IMR-90 (cell line): Measurements from ENCODE around the gene KIAA1586. TPM values are rescaled to one million over a fixed set of nuclear protein-coding genes. Genes with fewer than 3 reads are reported as not detected.

Source experiments
- ATAC-seq: fragments of 200-7000 bp; cut with Tn5 transposase; 2 replicates; pipeline ENCODE4 v1.9.1; 2020; ENCODE audit warnings: low read depth, mild to moderate bottlenecking, moderate library complexity
- BruUV-seq: library from RNA; stranded (reverse); fragments of 400-500 nt; replicated peaks from 2 replicates; lab custom pipeline; 2021; lab: Mats Ljungman, UMichigan
- CTCF ChIA-PET: fragments of 300-600 bp; formaldehyde crosslinking; extraction: SDS; loops from one replicate; lab custom pipeline; 2021; ENCODE audit warnings: antibody characterized with exemption; lab: Yijun Ruan, JAX
- POLR2A ChIA-PET: fragments of 300-600 bp; sonication (Branson Sonifier 250); formaldehyde crosslinking; loops from one replicate; lab custom pipeline; 2022; ENCODE audit warnings: antibody characterized with exemption; ENCODE audit not compliant: unreplicated experiment; lab: Charles Lee
- DNase-seq: peaks from one replicate; pipeline ENCODE4 v3.0.0; 2013
- H2AFZ ChIP-seq: replicated peaks from 2 replicates; pipeline ENCODE3; 2013; ENCODE audit warnings: low read length, mild to moderate bottlenecking; ENCODE audit not compliant: poor library complexity
- H2AK5ac ChIP-seq: 2 replicates; pipeline ENCODE4 v1.6.1; 2013; ENCODE audit warnings: low read depth, low read length, inconsistent platforms
- H2AK9ac ChIP-seq: replicated peaks from 2 replicates; pipeline ENCODE3; 2013; ENCODE audit warnings: mild to moderate bottlenecking, low read depth, low read length, moderate library complexity; ENCODE audit not compliant: poor library complexity
- H2BK120ac ChIP-seq: 2 replicates; pipeline ENCODE4 v1.6.1; 2013; ENCODE audit warnings: low read depth, low read length, inconsistent platforms
- H2BK15ac ChIP-seq: 3 replicates; pipeline ENCODE4 v1.6.1; 2013; ENCODE audit warnings: low read depth, low read length, inconsistent platforms
- H2BK20ac ChIP-seq: 2 replicates; pipeline ENCODE4 v1.6.1; 2013; ENCODE audit warnings: low read depth, mild to moderate bottlenecking, inconsistent platforms, low read length, moderate library complexity
- H2BK5ac ChIP-seq: 2 replicates; pipeline ENCODE4 v1.6.1; 2013; ENCODE audit warnings: mild to moderate bottlenecking, low read depth, low read length, inconsistent platforms; ENCODE audit not compliant: poor library complexity, severe bottlenecking
- H3K14ac ChIP-seq: replicated peaks from 2 replicates; pipeline ENCODE4 v1.6.1; 2013; ENCODE audit warnings: low read depth, low read length, inconsistent platforms
- H3K18ac ChIP-seq: 2 replicates; pipeline ENCODE4 v1.6.1; 2013; ENCODE audit warnings: low read depth, low read length, control low read depth
- H3K23ac ChIP-seq: 2 replicates; pipeline ENCODE4 v1.6.1; 2013; ENCODE audit warnings: low read depth, low read length, inconsistent platforms
- H3K27ac ChIP-seq: 2 replicates; pipeline ENCODE4 v1.5.1; 2013; ENCODE audit warnings: mild to moderate bottlenecking, control low read depth, low read length; ENCODE audit not compliant: insufficient read depth
- H3K27me3 ChIP-seq: 2 replicates; pipeline ENCODE4 v1.6.1; 2013; ENCODE audit warnings: low read length; ENCODE audit not compliant: control insufficient read depth, insufficient read depth
- H3K36me3 ChIP-seq: 2 replicates; pipeline ENCODE4 v1.6.1; 2013; ENCODE audit warnings: low read length, mixed read lengths; ENCODE audit not compliant: control insufficient read depth, insufficient read depth
- H3K4ac ChIP-seq: 2 replicates; pipeline ENCODE4 v1.6.1; 2013; ENCODE audit warnings: low read depth, low read length, inconsistent platforms
- H3K4me1 ChIP-seq: 2 replicates; pipeline ENCODE4 v1.6.1; 2013; ENCODE audit warnings: low read length, mixed read lengths; ENCODE audit not compliant: control insufficient read depth, insufficient read depth
- H3K4me2 ChIP-seq: 2 replicates; pipeline ENCODE4 v1.6.1; 2013; ENCODE audit warnings: low read depth, mild to moderate bottlenecking, control low read depth, low read length, moderate library complexity
- H3K4me3 ChIP-seq: 2 replicates; pipeline ENCODE4 v1.5.1; 2013; ENCODE audit warnings: low read depth, mild to moderate bottlenecking, control low read depth, low read length, moderate library complexity; ENCODE audit not compliant: insufficient read depth
- H3K56ac ChIP-seq: 2 replicates; pipeline ENCODE4 v1.6.1; 2013; ENCODE audit warnings: low read length, inconsistent platforms; ENCODE audit not compliant: insufficient read depth; ENCODE audit errors: extremely low read depth
- H3K79me1 ChIP-seq, 2 experiments: 2 replicates each; pipeline ENCODE4 v1.6.1; 2013; ENCODE audit warnings: low read length in 2 of 2, inconsistent platforms in 1 of 2, low read depth in 1 of 2
- H3K9ac ChIP-seq: 2 replicates; pipeline ENCODE4 v1.6.1; 2013; ENCODE audit warnings: low read depth, low read length, control low read depth
- H3K9me1 ChIP-seq: 2 replicates; pipeline ENCODE4 v1.6.1; 2013; ENCODE audit warnings: low read length, inconsistent platforms; ENCODE audit not compliant: insufficient read depth
- H3K9me3 ChIP-seq: 2 replicates; pipeline ENCODE4 v1.6.1; 2013; ENCODE audit warnings: low read length; ENCODE audit not compliant: control insufficient read depth, insufficient read depth
- H4K20me1 ChIP-seq: 2 replicates; pipeline ENCODE4 v1.6.1; 2013; ENCODE audit warnings: low read length, inconsistent platforms; ENCODE audit not compliant: insufficient read depth
- H4K5ac ChIP-seq: 2 replicates; pipeline ENCODE4 v1.6.1; 2013; ENCODE audit warnings: mild to moderate bottlenecking, low read depth, low read length, control low read depth
- H4K8ac ChIP-seq, 2 experiments: 2 replicates each; pipeline ENCODE4 v1.6.1; 2013; ENCODE audit warnings: low read depth in 2 of 2, low read length in 2 of 2, control low read depth in 1 of 2, inconsistent platforms in 1 of 2
- H4K91ac ChIP-seq: 2 replicates; pipeline ENCODE4 v1.6.1; 2013; ENCODE audit warnings: low read depth, low read length, inconsistent platforms; ENCODE audit not compliant: insufficient read depth
- CEBPB ChIP-seq: IDR thresholded peaks from 2 replicates; pipeline ENCODE4 v1.6.1; 2012; ENCODE audit warnings: low read depth, low read length, improper control_type of control experiment
- WGBS, 2 experiments: methylation state at CpG; one replicate each; pipeline versions ENCODE4 v1.1.5 to v1.1.7; 2013; ENCODE audit warnings: missing lambda C conversion rate in 2 of 2; ENCODE audit not compliant: insufficient read length in 1 of 2; ENCODE audit errors: extremely low coverage in 2 of 2; 5-methylcytosine and 5-hydroxymethylcytosine counted together
- dilution Hi-C: fragments of 300-500 bp; cut with HindIII; formaldehyde crosslinking; loops from one replicate; pipeline ENCODE4 v1.14.3; 2018; ENCODE audit warnings: low sequenced_read_pairs; ENCODE audit not compliant: unreplicated experiment
- in situ Hi-C: fragments of 300-500 bp; cut with MboI; formaldehyde crosslinking; loops from 3 replicates; pipeline ENCODE4 v1.14.3; 2019; ENCODE audit warnings: low sequenced_read_pairs, inconsistent platforms, mixed read lengths
- intact Hi-C: fragments of 100-400 bp; cut with micrococcal nuclease; formaldehyde crosslinking; loops from 2 replicates; pipeline ENCODE4 v1.10.0; 2022
- polyA plus RNA-seq, 3 experiments: library from polyadenylated mRNA; depleted of rRNA; stranded (reverse); fragments of >200 nt; gene quantifications; 2 replicates each; pipeline ENCODE4 v1.2.3, GENCODE V29; 2012; ENCODE audit warnings: low replicate concordance in 1 of 3
- total RNA-seq: library from RNA; depleted of rRNA; stranded (reverse); fragments of >200 nt; gene quantifications from 2 replicates; pipeline ENCODE4 v1.2.3, GENCODE V29; 2012
- TF ChIP-seq, protein P1 (sequence below): conservative IDR thresholded peaks from 2 replicates; pipeline ENCODE4 v1.5.1; 2012; ENCODE audit warnings: mild to moderate bottlenecking, low read depth, low read length, improper control_type of control experiment

KIAA1586 gene
- total and polyA plus RNA-seq, 2 of the 4 experiments (the other 2 are of a cell fraction): 3.6 to 3.8 TPM

- H3K36me3 ChIP-seq: no peaks in the 10 kb centered on the region
- H2BK20ac ChIP-seq: peak overlapping the region; percentile 38; the same call in 1 of the 2 replicates
- intact Hi-C loops (no loop called here), dilution Hi-C loops (no loop called here), in situ Hi-C loops (no loop called here)
- ChIA-PET POLR2A (no interaction called here), CTCF (interaction anchor here (0.8 kb wide), 1 partner anchor 111 kb away, joined by 3 read pairs; no protein-coding TSS in a partner anchor)
- H3K27ac ChIP-seq: no peak overlapping the region
- H3K9me3 ChIP-seq: no peaks in the 10 kb centered on the region
- no TSS peak for BruUV-seq
- H3K4ac ChIP-seq: peak overlapping the region; percentile 20; the same call in 1 of the 2 replicates
- no peaks in the 10 kb centered on the region for H4K20me1 ChIP-seq
- H4K5ac ChIP-seq: no peak overlapping the region
- peak; percentile 89 for ATAC-seq
- peak overlapping the region; percentile 42; the same call in 1 of the 2 replicates for H3K4me2 ChIP-seq
- no peak overlapping the region for H2BK5ac ChIP-seq
- H3K18ac ChIP-seq: no peak overlapping the region
- peak overlapping the region; percentile 37 for H2AFZ ChIP-seq
- no peak overlapping the region for H2AK5ac ChIP-seq
- no peak overlapping the region for H3K23ac ChIP-seq
- peak; percentile 77 for DNase-seq
- peaks cover 5% of the 10 kb centered on the region; the same call in 1 of the 2 replicates for H3K9me1 ChIP-seq
- no peak overlapping the region for H4K91ac ChIP-seq
- H2BK15ac ChIP-seq: no peak overlapping the region
- no peak overlapping the region for H3K14ac ChIP-seq
- no peak overlapping the region for H3K9ac ChIP-seq
- WGBS, 2 experiments: 20% methylated on average over 1 of the region's 4 CpGs; no CpG with 5 or more reads in 1 of the 2 experiments
- H3K56ac ChIP-seq: no peak overlapping the region
- no peaks in the 10 kb centered on the region for H3K79me1 ChIP-seq
- peaks cover 2% of the 10 kb centered on the region; the same call in 1 of the 2 replicates for H3K4me1 ChIP-seq
- H2BK120ac ChIP-seq: no peak overlapping the region
- no peak overlapping the region for H2AK9ac ChIP-seq
- peak; percentile 65 for TF ChIP-seq CEBPB
- TF ChIP-seq, protein P1, sequence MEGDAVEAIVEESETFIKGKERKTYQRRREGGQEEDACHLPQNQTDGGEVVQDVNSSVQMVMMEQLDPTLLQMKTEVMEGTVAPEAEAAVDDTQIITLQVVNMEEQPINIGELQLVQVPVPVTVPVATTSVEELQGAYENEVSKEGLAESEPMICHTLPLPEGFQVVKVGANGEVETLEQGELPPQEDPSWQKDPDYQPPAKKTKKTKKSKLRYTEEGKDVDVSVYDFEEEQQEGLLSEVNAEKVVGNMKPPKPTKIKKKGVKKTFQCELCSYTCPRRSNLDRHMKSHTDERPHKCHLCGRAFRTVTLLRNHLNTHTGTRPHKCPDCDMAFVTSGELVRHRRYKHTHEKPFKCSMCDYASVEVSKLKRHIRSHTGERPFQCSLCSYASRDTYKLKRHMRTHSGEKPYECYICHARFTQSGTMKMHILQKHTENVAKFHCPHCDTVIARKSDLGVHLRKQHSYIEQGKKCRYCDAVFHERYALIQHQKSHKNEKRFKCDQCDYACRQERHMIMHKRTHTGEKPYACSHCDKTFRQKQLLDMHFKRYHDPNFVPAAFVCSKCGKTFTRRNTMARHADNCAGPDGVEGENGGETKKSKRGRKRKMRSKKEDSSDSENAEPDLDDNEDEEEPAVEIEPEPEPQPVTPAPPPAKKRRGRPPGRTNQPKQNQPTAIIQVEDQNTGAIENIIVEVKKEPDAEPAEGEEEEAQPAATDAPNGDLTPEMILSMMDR: no peak
- H4K8ac ChIP-seq: no peak overlapping the region
- no peaks in the 10 kb centered on the region for H3K27me3 ChIP-seq
- no peak overlapping the region for H3K4me3 ChIP-seq
These were observed 33.0 kb upstream of the KIAA1586 start for GRCh38 chr6:57013521-57013926.
